ENCODE data around the gene RASEF.

Gene RASEF

DNA sequence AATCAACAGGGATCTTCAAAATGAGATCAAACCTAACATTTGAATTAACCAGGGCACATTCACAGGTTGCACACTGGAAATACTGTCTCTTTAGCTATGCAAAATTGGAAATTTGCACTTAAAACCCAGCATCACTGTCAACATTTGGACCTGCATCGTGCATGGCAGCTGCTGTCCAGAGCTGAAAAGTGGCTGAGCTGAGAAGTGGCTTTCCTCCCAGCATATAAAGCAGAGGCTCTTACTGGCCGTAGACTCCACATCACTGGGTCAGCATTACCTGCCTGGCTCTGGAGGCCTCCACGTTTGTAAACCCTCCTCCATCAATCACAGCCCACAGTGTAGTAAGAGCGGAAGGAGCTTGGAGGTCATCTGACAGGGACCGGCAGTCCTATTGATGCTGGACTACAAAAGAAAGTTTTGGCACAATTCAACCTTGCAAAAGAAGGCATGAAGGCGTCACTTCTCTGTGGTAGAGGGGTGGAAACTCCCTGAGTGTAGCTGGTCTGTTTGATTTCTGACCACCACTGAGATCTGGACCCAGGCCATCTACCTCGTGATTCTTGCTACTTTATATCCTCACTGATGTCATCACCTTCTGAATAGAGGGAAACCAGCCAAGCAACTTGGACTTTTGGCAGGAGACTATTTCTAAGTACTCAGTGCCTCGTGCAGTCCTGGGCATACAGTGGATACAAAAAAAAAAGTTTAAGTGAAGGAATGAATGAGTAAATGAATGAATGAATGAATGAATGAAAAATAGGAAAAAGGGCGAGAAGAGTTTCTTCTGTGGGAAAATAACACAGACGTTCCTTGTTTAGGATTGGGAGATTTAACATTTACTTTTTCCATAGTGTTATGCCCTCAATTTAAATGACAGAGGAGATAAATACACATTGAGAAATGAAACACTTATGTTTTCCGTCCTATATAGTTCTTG lies 14.8 kb downstream of the RASEF start:
- Histone ChIP-seq H3K27me3 (ENCODE audit: control insufficient read depth, low read length) (no peaks in the 10 kb centered on the region), H4K20me1 (ENCODE audit: control insufficient read depth, insufficient read depth, low read depth, low read length) (no peaks in the 10 kb centered on the region), H3K4me1 (ENCODE audit: control insufficient read depth, low read length) (no peaks in the 10 kb centered on the region), H3K9me2 (replicated peaks; ENCODE audit: control insufficient read depth, low read length) (no peaks in the 10 kb centered on the region), H3K9me3 (ENCODE audit: control insufficient read depth, insufficient read depth, low read length) (no peaks in the 10 kb centered on the region), H3K4me2 (ENCODE audit: low read length) (no peak overlapping the region), H3K79me2 (ENCODE audit: control insufficient read depth, low read length) (no peaks in the 10 kb centered on the region), H3K27ac (ENCODE audit: low read depth, low read length) (no peak overlapping the region), H3F3A (ENCODE audit: control insufficient read depth, insufficient read depth) (no peaks in the 10 kb centered on the region), H3K4me3 (ENCODE audit: low read length) (no peak overlapping the region), H3K36me3 (ENCODE audit: control insufficient read depth, low read length) (no peaks in the 10 kb centered on the region)
- no peak for TF ChIP-seq CTCF (IDR thresholded peaks at IDR 0.05; ENCODE audit: low read depth, low read length, poor library complexity, severe bottlenecking)
- no peak for TF ChIP-seq EZH2phosphoT487 (IDR thresholded peaks at IDR 0.05; ENCODE audit: borderline replicate concordance, low read length)

- H3K27ac ChIP-seq (ENCODE audit: low read depth, low read length) = no peak overlapping the region
- no peaks in the 10 kb centered on the region for H3K4me1 ChIP-seq (ENCODE audit: control insufficient read depth, low read length)
- H3K4me2 ChIP-seq (ENCODE audit: low read length) = no peak overlapping the region
- H3K9me3 ChIP-seq (ENCODE audit: control insufficient read depth, insufficient read depth, low read length) = no peaks in the 10 kb centered on the region
- H3K9me2 ChIP-seq (replicated peaks; ENCODE audit: control insufficient read depth, low read length) = no peaks in the 10 kb centered on the region
- no peaks in the 10 kb centered on the region for H3K79me2 ChIP-seq (ENCODE audit: control insufficient read depth, low read length)
- no peak overlapping the region for H3K4me3 ChIP-seq (ENCODE audit: low read length)
- H4K20me1 ChIP-seq (ENCODE audit: control insufficient read depth, insufficient read depth, low read depth, low read length) = no peaks in the 10 kb centered on the region
- no peak for TF ChIP-seq CTCF (IDR thresholded peaks at IDR 0.05; ENCODE audit: low read depth, low read length, poor library complexity, severe bottlenecking)
- TF ChIP-seq EZH2phosphoT487 (IDR thresholded peaks at IDR 0.05; ENCODE audit: borderline replicate concordance, low read length) = no peak
- no peaks in the 10 kb centered on the region for H3F3A ChIP-seq (ENCODE audit: control insufficient read depth, insufficient read depth)
- H3K36me3 ChIP-seq (ENCODE audit: control insufficient read depth, low read length) = no peaks in the 10 kb centered on the region
- no peaks in the 10 kb centered on the region for H3K27me3 ChIP-seq (ENCODE audit: control insufficient read depth, low read length)
Observed at GRCh38 chr9:83043597-83043996, 19.3 kb downstream of the RASEF start.

GRCh38 chr9:83041771-83042170 lies 21.2 kb downstream of the RASEF start:
- TF ChIP-seq EZH2phosphoT487 (IDR thresholded peaks at IDR 0.05; ENCODE audit: borderline replicate concordance, low read length) (no peak), CTCF (IDR thresholded peaks at IDR 0.05; ENCODE audit: low read depth, low read length, poor library complexity, severe bottlenecking) (no peak)
- Histone ChIP-seq H3K36me3 (ENCODE audit: control insufficient read depth, low read length) (no peaks in the 10 kb centered on the region), H3K27ac (ENCODE audit: low read depth, low read length) (no peak overlapping the region), H3F3A (ENCODE audit: control insufficient read depth, insufficient read depth) (no peaks in the 10 kb centered on the region), H3K79me2 (ENCODE audit: control insufficient read depth, low read length) (no peaks in the 10 kb centered on the region), H3K4me2 (ENCODE audit: low read length) (no peak overlapping the region), H4K20me1 (ENCODE audit: control insufficient read depth, insufficient read depth, low read depth, low read length) (no peaks in the 10 kb centered on the region), H3K4me1 (ENCODE audit: control insufficient read depth, low read length) (no peaks in the 10 kb centered on the region), H3K27me3 (ENCODE audit: control insufficient read depth, low read length) (no peaks in the 10 kb centered on the region), H3K9me2 (replicated peaks; ENCODE audit: control insufficient read depth, low read length) (no peaks in the 10 kb centered on the region), H3K9me3 (ENCODE audit: control insufficient read depth, insufficient read depth, low read length) (no peaks in the 10 kb centered on the region), H3K4me3 (ENCODE audit: low read length) (no peak overlapping the region)

All from DOHH2 (cell line).